Neural crest cell (in vitro differentiated cells): ENCODE results near the gene TFB1M. TPM values are rescaled to one million over a fixed set of nuclear protein-coding genes. Genes with fewer than 3 reads are reported as not detected.
"Not testable (repeated sequence)": the region's sequence is repeated elsewhere in the genome, so short reads cannot be mapped to it uniquely, and the experiment has no call there.

Experiments
- DNase-seq: peaks from one replicate; pipeline ENCODE4 v3.0.0; 2021; ENCODE audit warnings: low read depth, mixed read lengths, low spot score
- H3K27ac Mint-ChIP-seq: one replicate; pipeline ENCODE4 v1.8.0; 2021; ENCODE audit warnings: mild to moderate bottlenecking, mixed read lengths; ENCODE audit not compliant: unreplicated experiment
- H3K27me3 Mint-ChIP-seq: 2 replicates; pipeline ENCODE4 v1.8.0; 2021; ENCODE audit warnings: low read depth, mild to moderate bottlenecking, mixed read lengths
- H3K36me3 Mint-ChIP-seq: 2 replicates; pipeline ENCODE4 v1.8.0; 2021; ENCODE audit warnings: low read depth, mild to moderate bottlenecking, mixed read lengths
- H3K4me1 Mint-ChIP-seq: 2 replicates; pipeline ENCODE4 v1.8.0; 2021; ENCODE audit warnings: mixed read lengths
- H3K4me3 Mint-ChIP-seq: one replicate; pipeline ENCODE4 v1.8.0; 2021; ENCODE audit warnings: mild to moderate bottlenecking, mixed read lengths
- H3K9me3 Mint-ChIP-seq: 2 replicates; pipeline ENCODE4 v1.8.0; 2021; ENCODE audit warnings: mixed read lengths
- CTCF ChIP-seq: fragments of 200-600 bp; sonication (generic); conservative IDR thresholded peaks from 2 replicates; pipeline ENCODE4 v1.5.0; 2021; ENCODE audit warnings: antibody characterized with exemption, mild to moderate bottlenecking
- total RNA-seq: library from RNA; stranded (reverse); gene quantifications from 2 replicates; pipeline ENCODE4 v1.2.1, GENCODE V29; 2021

TFB1M gene
- total RNA-seq, 1 donor from 2014 or later = 26.8 TPM

DNA sequence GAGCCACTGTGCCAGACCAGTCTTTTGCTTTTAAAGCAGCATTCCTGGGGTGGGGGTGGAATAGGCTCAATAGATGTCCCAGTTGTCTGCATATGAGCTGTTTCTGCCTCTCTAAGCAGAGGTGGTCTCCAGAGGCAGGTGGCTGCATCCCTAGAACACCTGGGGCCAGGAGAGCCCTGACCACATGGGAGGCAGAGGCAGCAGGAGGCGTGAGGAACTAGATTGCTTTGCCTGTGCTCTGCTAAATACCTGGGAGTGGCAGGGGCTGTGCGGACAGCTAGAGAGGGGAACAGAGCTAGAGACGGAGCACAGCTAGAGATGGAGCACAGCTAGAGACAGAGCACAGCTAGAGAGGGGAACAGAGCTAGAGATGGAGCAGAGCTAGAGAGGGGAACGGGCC, 79.6 kb downstream of the TFB1M start:
- Mint-ChIP-seq H3K4me3 (no peak overlapping the region), H3K27ac (peak overlapping the region; percentile 23), H3K36me3 (peaks cover 36% of the 10 kb centered on the region), H3K4me1 (no peaks in the 10 kb centered on the region), H3K27me3 (no peaks in the 10 kb centered on the region), H3K9me3 (peaks cover 6% of the 10 kb centered on the region)
- no peak for DNase-seq
- no peak for TF ChIP-seq CTCF

GRCh38 chr6:155234167-155234566, 80.1 kb downstream of the TFB1M start:
- H3K36me3 Mint-ChIP-seq = peaks cover 38% of the 10 kb centered on the region
- DNase-seq = no peak
- H3K4me1 Mint-ChIP-seq = no peaks in the 10 kb centered on the region
- no peaks in the 10 kb centered on the region for H3K27me3 Mint-ChIP-seq
- H3K9me3 Mint-ChIP-seq = peaks cover 6% of the 10 kb centered on the region
- H3K27ac Mint-ChIP-seq = no peak overlapping the region
- H3K4me3 Mint-ChIP-seq = no peak overlapping the region
- TF ChIP-seq CTCF = no peak

DNA sequence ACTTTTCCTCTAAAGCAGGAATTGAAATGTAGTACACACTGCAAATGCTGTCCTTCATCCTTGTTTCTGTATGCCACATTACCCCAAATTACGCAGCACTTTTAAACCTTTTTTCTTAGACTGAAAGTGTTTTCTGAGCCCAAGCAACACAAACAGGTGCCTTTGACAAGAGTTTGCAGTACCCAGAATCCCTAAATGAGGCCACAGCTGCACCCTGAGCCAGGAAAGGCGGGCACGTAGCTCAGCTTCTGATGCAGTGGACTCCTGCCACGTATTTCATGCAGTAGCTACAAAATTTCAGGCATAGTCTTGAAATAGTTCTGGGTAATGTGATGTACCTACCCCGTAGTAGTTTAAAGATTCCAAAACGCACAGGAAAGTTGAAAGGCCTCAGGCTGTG, 81.4 kb downstream of the TFB1M start:
- no peak overlapping the region for H3K4me3 Mint-ChIP-seq
- H3K36me3 Mint-ChIP-seq = peaks cover 30% of the 10 kb centered on the region
- no peak overlapping the region for H3K27ac Mint-ChIP-seq
- H3K4me1 Mint-ChIP-seq = no peaks in the 10 kb centered on the region
- H3K27me3 Mint-ChIP-seq = no peaks in the 10 kb centered on the region
- no peak for DNase-seq
- no peak for TF ChIP-seq CTCF
- peaks cover under 1% of the 10 kb centered on the region for H3K9me3 Mint-ChIP-seq

DNA sequence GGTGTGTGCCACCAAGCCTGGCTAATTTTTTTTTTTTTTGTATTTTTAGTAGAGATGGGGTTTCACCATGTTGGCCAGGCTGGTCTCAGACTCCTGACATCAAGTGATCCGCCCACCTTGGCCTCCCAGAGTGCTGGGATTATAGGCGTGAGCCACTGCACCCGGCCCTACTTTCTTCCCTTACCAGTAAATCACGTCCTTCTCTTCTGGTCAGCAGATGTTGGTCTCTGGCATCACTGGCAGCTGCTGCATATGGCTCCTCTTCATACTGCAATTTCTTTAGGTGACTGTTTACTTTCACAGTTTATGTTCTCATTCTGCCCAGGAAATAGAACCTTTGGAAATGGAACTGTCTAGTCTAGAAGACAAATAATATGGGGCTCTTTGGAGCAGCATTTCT, 83.3 kb downstream of the TFB1M start:
- not testable (repeated sequence) for H3K27ac Mint-ChIP-seq, H3K4me3 Mint-ChIP-seq, DNase-seq, H3K27me3 Mint-ChIP-seq, H3K9me3 Mint-ChIP-seq, H3K4me1 Mint-ChIP-seq
- H3K36me3 Mint-ChIP-seq = peaks cover 35% of the 10 kb centered on the region

DNA sequence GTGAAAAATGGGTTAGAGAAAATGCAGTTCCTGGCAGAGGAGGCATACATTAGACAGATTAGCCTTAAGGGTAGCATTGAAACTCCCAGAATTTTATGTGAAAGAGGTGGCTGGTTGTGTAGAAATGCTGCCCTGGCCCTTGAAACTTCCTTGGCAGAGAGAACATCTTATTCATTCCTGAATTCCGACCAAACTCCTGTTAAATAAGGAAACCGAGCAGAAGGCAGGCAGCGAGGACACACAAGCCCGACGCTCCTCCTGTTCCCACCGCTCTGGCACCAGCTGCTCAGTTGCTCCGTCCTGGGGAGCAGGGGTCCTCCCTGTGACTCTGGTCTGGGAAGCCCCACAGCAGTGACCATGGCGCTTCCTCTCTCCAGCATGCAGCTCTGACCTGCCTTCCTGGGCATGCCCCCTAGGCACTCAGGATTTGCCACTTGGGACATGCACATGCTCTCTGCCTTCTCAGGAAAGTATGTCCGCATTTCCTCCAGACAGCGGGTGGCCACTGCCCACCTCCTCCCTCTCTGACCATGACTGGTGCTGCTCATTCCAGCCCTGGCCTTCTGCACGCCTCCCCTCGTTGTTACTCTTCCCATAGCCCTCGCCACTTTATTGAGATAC, 85.6 kb downstream of the TFB1M start:
- Mint-ChIP-seq H3K4me1 (peaks cover 6% of the 10 kb centered on the region), H3K27ac (peak overlapping the region; percentile 64), H3K9me3 (peaks cover 3% of the 10 kb centered on the region), H3K4me3 (no peak overlapping the region), H3K27me3 (no peaks in the 10 kb centered on the region), H3K36me3 (peaks cover 27% of the 10 kb centered on the region)
- no peak for TF ChIP-seq CTCF
- DNase-seq = no peak

DNA sequence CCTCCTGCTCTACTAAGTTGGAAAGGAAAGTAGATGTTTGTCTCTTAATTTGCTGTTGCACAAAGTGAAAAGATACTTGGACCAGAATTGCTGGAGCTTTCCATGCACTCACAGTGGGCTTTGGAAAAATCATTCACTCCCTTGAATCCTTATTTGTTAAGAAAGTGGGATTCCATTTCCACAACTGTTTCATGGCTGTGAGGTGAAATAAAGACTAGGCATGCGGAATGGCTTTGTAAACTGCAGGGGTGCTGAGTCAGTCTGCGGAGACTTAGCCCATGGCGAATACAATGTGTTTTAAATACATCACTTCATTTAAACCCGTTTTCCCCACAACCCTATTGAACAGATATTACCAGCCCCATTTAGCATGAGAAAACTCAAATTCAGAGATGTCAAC, 87.2 kb downstream of the TFB1M start:
- Mint-ChIP-seq H3K4me3 (no peak overlapping the region), H3K27me3 (no peaks in the 10 kb centered on the region), H3K9me3 (peaks cover 3% of the 10 kb centered on the region), H3K4me1 (peaks cover 6% of the 10 kb centered on the region), H3K27ac (no peak overlapping the region), H3K36me3 (peaks cover 27% of the 10 kb centered on the region)
- no peak for TF ChIP-seq CTCF
- DNase-seq = no peak
